ENCODE results near the gene PRKAG1.

Gene PRKAG1

GRCh38 chr12:49037947-49038237 lies 19.3 kb upstream of the PRKAG1 start:
- Histone ChIP-seq H3K9ac (no peak overlapping the region), H3K79me2 (ENCODE audit: insufficient read depth, low read depth) (no peaks in the 10 kb centered on the region), H2AFZ (ENCODE audit: low read depth) (no peak overlapping the region), H3K27me3 (ENCODE audit: insufficient read depth, low read depth) (no peaks in the 10 kb centered on the region), H3K4me1 (ENCODE audit: low read depth, poor library complexity, severe bottlenecking) (no peaks in the 10 kb centered on the region), H4K20me1 (ENCODE audit: insufficient read depth) (no peaks in the 10 kb centered on the region), H3K27ac (no peak overlapping the region), H3K36me3 (ENCODE audit: insufficient read depth) (peaks cover 19% of the 10 kb centered on the region; the same call in 1 of the 2 replicates), H3K4me2 (no peak overlapping the region), H3K4me3 (IDR thresholded peaks at IDR 0.05; ENCODE audit: insufficient read depth, low read depth, low read length) (no peak overlapping the region)
- TF ChIP-seq CTCF (conservative IDR thresholded peaks at IDR 0.05; ENCODE audit: low read depth, low read length): no peak

GRCh38 chr12:49037111-49037946 lies 18.8 kb upstream of the PRKAG1 start:
- Histone ChIP-seq H3K36me3 (ENCODE audit: insufficient read depth) (peaks cover 16% of the 10 kb centered on the region; the same call in 1 of the 2 replicates), H3K9ac (no peak overlapping the region), H3K27me3 (ENCODE audit: insufficient read depth, low read depth) (no peaks in the 10 kb centered on the region), H3K4me1 (ENCODE audit: low read depth, poor library complexity, severe bottlenecking) (no peaks in the 10 kb centered on the region), H4K20me1 (ENCODE audit: insufficient read depth) (no peaks in the 10 kb centered on the region), H3K79me2 (ENCODE audit: insufficient read depth, low read depth) (no peaks in the 10 kb centered on the region), H2AFZ (ENCODE audit: low read depth) (no peak overlapping the region), H3K27ac (no peak overlapping the region), H3K4me2 (no peak overlapping the region), H3K4me3 (IDR thresholded peaks at IDR 0.05; ENCODE audit: insufficient read depth, low read depth, low read length) (no peak overlapping the region)
- TF ChIP-seq CTCF (conservative IDR thresholded peaks at IDR 0.05; ENCODE audit: low read depth, low read length): no peak

GRCh38 chr12:49036029-49036428 lies 17.5 kb upstream of the PRKAG1 start:
- Histone ChIP-seq H3K27ac (no peak overlapping the region), H3K27me3 (ENCODE audit: insufficient read depth, low read depth) (no peaks in the 10 kb centered on the region), H3K4me2 (no peak overlapping the region), H3K36me3 (ENCODE audit: insufficient read depth) (peaks cover 13% of the 10 kb centered on the region; the same call in 1 of the 2 replicates), H3K4me1 (ENCODE audit: low read depth, poor library complexity, severe bottlenecking) (no peaks in the 10 kb centered on the region), H3K4me3 (IDR thresholded peaks at IDR 0.05; ENCODE audit: insufficient read depth, low read depth, low read length) (no peak overlapping the region), H3K79me2 (ENCODE audit: insufficient read depth, low read depth) (no peaks in the 10 kb centered on the region), H3K9ac (no peak overlapping the region), H2AFZ (ENCODE audit: low read depth) (no peak overlapping the region), H4K20me1 (ENCODE audit: insufficient read depth) (no peaks in the 10 kb centered on the region)
- TF ChIP-seq CTCF (conservative IDR thresholded peaks at IDR 0.05; ENCODE audit: low read depth, low read length): no peak

GRCh38 chr12:49034286-49034622 lies 15.7 kb upstream of the PRKAG1 start:
- H3K79me2 ChIP-seq (ENCODE audit: insufficient read depth, low read depth): no peaks in the 10 kb centered on the region
- H3K4me2 ChIP-seq: no peak overlapping the region
- H2AFZ ChIP-seq (ENCODE audit: low read depth): no peak overlapping the region
- H4K20me1 ChIP-seq (ENCODE audit: insufficient read depth): no peaks in the 10 kb centered on the region
- H3K27ac ChIP-seq: no peak overlapping the region
- no peak overlapping the region for H3K4me3 ChIP-seq (IDR thresholded peaks at IDR 0.05; ENCODE audit: insufficient read depth, low read depth, low read length)
- H3K27me3 ChIP-seq (ENCODE audit: insufficient read depth, low read depth): no peaks in the 10 kb centered on the region
- no peak overlapping the region for H3K9ac ChIP-seq
- TF ChIP-seq CTCF (conservative IDR thresholded peaks at IDR 0.05; ENCODE audit: low read depth, low read length): no peak
- no peaks in the 10 kb centered on the region for H3K4me1 ChIP-seq (ENCODE audit: low read depth, poor library complexity, severe bottlenecking)
- H3K36me3 ChIP-seq (ENCODE audit: insufficient read depth): peaks cover 13% of the 10 kb centered on the region; the same call in 1 of the 2 replicates

All from KMS-11 (cell line).